LNCAP (cell line): ENCODE results near the gene MEIG1.

Experiments used
- CTCF ChIP-seq: fragments of 450-650 bp; IDR thresholded peaks from 2 replicates; pipeline ENCODE4 v1.5.1; 2017; ENCODE audit warnings: mild to moderate bottlenecking

The MEIG1 gene

GRCh38 chr10:14975672-14976273, 16.6 kb downstream of the MEIG1 start:
- TF ChIP-seq CTCF = peak; percentile 50

DNA sequence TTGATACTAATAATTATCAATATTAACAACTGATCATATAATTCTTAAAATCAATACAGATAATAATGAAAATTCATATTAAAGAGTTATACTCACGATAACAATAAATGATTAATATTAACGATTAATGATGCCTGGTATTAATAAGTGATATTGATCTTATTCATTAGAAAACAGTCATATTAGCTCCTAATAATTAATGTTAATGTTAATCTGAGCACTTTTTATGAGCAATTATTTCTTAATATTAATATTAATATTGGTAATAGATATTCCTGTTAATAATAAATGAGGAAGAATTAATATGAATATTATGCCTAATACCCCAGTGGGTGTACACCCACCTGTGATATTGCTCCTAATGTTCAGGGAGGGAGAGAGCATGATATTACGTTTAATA, 23.6 kb downstream of the MEIG1 start:
- no peak for TF ChIP-seq CTCF

- TF ChIP-seq CTCF = peak; percentile 23; the same call in 1 of the 2 replicates
These were observed 32.0 kb downstream of the MEIG1 start for GRCh38 chr10:14991035-14991749.

- no peak for TF ChIP-seq CTCF
These were observed 36.9 kb downstream of the MEIG1 start for GRCh38 chr10:14995964-14996565.

DNA sequence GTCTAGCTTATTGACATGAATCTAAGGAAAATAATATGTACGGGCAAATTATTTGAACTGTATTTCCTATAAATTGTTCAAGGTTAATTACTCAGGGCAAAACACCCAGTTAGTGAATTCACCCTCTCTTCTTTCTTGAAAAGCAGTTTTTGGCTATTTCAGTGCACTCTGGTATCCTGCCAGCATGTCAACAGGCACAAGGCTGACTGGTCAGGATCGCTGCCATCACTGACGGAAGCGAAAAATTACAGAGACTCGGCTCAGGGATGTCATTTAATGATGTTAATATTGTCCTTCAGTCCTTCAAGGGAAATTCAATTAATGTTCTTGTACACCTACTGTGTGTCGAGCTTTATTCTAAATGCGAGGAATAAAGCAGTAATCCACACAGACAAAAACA, 56.3 kb downstream of the MEIG1 start:
- TF ChIP-seq CTCF = no peak
